Putamen (tissue), 1 donor: ENCODE measurements around the gene MATN3.

Source experiments
- DNase-seq: peaks from one replicate; pipeline ENCODE4 v3.0.0-alpha.2; 2016; ENCODE audit warnings: low spot score

Gene MATN3

DNA sequence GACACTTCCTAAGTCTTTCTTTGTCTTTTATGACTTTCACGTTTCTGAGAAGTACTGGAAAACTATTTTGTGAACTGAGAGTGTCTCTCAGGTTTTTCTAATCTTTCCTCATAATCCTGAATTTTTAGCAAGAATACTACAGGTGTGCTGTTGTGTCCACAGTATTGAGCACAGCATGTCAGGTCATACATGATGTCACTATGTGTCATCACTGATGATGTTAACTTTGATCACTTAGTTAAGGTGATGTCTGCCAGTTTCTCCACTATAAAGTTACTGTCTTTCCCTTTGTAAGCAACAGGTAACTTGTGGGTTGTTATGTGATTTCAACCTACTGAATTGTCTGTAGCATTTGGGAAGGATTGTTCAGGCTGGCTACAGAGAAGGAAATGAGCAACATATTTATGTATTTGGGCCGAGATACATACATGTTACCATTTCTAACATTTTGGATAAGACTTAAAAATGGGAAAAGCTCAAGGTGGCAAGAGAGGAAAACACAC is 11.1 kb downstream of the MATN3 start:
- no peak for DNase-seq

DNA sequence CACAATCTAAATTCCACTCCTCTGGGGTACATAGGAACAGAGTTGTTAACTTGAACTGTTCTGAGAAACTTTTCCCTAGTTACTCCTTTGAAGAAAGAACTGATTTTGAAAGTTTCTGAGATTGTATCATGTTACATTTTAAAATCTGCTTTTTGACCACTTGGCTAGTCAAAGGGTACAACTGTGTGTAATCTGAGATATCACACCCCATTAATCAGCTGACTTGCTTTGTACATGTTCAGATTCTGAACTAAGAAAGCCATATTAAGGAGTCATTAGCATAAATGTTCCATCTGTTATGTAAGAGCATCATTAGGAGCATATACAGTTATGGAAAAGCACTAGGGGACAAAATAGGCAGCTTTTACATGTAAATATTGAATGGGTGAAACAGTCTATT is 18.7 kb downstream of the MATN3 start:
- DNase-seq: no peak

DNA sequence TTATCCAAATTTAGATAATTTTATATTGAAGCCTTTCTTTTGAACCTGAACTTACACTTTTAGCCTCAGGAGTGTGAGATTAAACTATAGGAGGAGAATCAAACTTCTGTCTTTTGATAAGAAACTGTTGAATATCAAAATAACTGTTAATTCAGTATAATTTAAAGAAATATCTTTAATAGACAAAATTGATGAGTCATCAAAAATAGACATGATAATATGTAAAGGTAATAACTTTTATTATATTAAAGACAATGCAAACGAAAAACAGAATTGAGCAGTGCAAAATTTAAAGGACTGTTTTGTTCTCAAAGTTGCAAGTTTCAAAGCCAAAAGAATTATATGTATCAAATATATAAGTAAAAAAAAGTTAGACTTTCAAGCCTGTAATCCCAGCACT is 20.6 kb downstream of the MATN3 start:
- DNase-seq: no peak

DNA sequence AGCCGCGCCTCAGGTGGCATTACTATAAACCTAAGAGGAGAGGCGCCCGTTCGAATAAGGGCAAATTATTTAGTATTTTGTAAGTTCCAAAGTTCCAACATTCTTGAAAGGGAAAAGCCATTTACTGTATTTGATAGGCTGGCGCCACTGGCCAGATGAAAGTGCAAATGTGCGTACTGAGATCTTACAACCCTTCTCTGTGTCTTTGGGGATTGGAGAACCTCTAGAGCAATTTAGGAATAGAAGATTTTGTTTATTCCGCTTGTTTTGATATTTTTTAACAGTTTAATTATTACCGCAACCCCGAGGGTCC is 22.1 kb downstream of the MATN3 start:
- DNase-seq: no peak

DNA sequence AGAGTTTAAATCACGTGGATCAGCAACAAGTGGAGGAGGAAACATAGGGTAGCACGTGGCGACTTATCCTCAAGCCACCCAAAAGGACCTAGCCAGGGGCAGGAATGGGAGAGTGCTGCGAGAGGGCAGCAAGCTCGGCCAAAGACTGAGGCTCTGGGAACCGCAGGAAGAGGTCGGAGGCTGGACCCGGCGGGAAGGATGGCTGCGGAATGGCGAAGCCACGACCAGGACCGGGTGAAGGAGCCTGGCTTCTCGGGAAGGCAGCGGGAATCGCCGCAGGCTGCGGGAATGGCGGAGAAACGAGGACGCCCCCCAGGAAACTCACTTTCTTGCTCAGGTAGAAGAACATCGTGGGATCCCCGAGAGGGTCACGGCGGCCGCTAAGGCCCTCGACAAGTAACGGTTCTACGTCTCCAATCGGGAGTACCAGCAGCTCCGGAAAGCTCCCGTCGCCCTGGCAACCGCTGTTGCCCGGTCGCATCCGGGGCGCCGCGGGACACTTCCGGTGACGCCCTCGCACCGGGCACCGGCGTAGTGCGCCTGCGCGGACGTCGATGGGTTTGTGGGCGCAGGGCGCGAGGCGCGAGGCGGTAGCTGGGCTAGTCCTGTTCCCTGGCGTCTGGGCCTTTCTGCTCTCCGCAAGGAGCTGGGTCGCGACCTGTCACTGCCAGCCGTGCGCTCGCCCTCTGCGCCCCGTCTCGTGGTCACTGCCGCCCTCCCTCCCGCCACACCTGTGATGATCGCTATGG is 22.6 kb downstream of the MATN3 start, which contains the start of gene WDR35:
Gene WDR35, minus strand, starts transcription at position 439 of the 749 bp plus-strand sequence. Its CDS starts 90 bp downstream, at position 349.
- peak; percentile 88 for DNase-seq

DNA sequence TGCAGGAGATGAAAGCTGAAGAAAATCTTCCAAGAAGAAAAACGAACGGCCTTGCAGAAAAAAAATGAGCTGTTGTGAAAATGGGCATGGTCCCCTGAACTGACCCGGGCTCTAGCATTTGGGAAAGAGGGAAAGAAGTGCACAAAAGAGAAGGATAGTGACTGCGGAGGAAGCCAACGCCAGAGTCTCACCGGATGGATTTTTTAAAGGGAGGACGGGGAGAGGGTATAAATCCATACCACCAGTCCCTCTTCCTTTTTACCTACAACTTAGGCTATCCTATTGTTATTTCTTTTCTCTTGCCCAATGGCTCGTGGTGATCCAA is 23.2 kb downstream of the MATN3 start:
- DNase-seq: no peak

DNA sequence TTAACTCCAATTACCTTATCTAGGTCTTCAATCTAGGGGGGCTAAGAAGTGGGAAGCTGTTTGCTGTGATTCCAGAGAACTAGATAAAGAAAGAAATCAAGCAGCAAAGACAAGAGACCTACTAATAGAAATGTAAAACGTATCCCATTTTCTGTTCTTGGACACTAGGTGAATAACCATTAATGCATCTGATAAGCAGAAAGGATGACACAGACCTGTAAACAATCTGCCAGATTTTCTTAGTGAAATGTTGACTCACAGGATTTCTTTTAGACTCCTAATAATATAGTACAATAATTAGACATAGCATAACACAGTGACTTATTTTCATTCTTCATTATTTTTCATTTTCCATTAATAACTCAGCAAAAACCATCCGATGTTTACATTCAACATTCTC is 23.9 kb downstream of the MATN3 start:
- no peak for DNase-seq

DNA sequence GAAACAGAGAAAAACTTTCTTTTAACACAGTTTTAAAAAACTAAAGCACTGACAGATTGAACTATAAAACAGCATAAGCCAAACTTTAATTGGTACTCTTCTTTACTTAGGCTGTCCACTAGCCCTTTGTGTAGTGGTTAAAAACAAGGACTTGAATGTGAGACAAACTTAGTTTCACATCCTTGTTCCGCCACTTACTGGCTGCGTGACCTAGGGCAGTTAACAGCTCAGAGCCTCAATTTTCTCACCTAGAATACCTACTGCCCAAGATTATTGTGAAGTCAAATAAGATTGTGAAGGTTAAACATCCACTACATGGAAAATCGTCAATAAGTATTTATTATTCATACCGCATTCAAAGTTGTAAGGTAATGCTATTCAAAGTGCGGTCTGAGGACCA is 24.5 kb downstream of the MATN3 start:
- no peak for DNase-seq

DNA sequence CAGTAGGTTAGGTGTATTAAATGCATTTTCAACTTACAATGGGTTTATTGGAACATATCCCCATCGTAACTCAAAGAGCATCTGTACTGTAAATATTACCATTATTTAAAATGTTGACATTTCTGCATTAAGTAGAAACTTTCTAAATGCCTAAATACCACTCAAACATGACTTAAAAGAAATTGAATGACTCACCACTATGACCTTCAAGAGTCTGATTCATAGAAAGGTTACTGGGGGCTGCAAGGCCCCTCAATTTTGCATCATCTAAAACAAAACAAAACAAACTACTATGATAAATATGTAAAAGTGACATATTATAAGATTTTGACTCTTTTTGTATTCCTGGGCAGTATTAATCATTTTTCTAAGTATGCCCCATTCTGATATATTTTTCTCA is 30.2 kb downstream of the MATN3 start:
- no peak for DNase-seq

DNA sequence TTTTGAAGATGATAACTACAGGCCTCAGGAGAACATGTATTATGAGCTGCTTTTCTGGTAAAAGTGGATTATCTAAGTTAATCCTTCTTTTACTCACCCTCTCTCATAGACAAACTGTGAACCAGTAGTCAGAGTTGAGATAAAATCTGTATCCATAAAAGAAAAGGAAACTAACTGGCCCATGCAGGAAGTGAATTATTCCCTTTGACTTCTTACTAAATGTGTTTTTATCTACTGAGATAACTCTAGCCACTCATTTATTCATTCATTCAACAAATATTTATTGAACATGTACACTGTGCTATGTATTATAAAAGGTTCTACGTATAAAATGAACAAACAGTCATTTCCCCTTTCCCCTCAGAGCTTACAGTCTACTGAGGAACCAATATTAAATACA is 32.5 kb downstream of the MATN3 start:
- DNase-seq: no peak

DNA sequence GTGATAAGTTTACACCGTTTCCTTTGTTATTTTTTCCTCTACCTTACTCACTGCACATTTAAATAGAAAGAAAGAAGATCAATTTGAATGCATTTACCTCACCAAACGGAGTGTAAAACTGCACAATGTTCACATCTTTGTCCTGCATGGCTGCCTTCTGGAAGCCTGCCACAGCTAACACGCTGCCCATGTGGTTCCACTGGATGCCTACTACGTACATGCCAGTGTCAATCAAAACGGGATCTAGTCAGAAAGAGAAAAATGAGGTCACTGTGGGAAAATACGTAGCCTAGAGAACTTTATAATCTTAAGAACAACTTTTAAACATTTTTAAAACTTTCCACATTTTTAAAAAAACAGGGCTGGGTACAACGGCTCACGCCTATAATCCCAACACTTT is 39.0 kb downstream of the MATN3 start:
- DNase-seq: no peak

DNA sequence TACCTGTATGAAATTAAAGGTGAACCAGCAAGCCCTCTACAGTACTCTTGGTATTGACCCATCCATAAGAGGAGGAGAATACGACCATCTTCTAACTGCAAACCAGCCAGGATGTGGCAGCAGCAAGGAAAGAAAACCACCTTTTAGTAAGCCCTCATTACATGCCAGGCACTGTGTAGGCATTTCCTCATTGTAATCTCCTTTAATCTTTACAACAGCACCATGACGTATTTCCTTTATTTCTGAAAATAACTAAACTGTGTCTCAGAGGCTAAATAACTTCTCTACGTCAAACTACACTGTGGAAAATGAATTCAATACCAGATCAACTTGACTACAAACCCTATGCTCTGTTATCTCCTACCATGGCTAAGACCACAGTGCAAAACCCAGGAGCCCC is 40.8 kb downstream of the MATN3 start:
- no peak for DNase-seq

DNA sequence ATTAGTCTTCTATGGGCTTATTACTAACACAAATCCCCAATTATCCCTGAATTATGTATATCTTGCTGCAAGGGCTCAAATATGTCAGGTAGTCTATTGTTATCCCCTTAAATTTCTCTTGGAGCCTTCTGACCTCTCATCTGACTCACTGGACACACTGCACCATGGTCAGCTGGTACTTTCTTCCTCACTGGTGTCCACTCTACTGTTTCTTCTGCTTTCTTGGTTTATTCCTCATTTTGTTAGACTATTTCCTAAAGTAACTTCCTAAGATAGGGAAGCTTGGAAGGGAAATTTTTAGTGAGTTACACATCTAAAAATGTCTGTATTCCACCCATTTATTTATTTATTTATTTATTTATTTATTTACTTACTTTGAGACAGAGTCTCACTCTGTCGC is 49.1 kb downstream of the MATN3 start:
- DNase-seq: no peak

DNA sequence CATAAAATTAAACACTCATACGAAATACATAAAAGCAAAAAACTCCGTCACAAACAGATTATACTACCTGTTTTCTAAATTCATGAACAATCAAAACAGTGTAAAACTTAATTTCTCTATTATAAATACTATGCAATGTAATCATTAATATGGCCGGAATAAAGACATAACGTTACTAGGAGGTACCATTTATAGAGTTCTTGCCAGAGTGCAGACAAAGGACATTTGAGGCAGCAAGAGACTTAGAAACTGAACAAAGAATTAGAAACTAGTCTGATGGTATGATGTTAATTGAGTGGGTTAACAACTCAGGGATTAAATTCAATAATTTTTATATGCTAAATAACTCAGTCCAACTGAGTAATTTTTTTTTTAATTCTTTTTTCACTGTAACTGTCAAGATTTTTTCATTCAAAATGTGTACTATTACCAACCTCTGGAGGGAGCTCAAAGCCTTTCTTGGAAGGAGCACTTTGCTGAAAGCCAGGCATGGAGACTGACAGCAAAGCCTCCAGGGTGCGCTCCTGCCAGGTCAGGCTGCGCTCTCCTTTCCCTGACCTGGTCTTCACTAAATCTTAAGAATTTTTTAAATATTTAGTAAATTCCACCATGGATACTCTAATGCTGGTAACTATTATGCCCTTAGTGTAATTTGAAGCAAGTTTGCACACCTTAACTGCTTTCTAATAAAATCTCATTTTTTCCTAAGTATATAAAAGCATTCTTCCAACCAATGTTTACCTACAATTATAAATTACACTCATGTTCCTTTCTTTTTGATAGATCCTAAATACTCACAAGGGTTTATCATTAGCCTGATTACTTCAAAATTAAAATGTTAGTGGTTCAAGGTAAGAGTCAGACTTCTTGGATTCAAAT is 56.7 kb downstream of the MATN3 start:
- DNase-seq: peak; percentile 58

DNA sequence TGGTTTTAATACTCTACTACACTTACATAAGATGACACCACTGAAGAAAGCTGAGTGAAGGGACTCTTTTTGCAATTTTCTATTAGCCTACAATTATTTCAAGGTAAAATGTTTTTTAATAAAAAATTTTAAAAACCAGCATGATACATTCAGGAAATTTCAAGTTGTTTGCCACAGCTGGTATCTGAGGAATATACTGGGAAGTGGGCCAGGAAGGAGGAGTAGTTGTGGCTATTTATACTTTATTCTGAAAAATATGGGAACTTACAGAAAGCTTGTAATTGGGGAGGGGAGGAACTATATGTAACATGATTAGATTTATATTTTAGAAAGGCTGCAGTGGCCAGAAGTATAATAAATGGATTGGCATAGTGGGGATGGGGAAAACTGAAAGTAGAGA is 63.4 kb downstream of the MATN3 start:
- DNase-seq: no peak

DNA sequence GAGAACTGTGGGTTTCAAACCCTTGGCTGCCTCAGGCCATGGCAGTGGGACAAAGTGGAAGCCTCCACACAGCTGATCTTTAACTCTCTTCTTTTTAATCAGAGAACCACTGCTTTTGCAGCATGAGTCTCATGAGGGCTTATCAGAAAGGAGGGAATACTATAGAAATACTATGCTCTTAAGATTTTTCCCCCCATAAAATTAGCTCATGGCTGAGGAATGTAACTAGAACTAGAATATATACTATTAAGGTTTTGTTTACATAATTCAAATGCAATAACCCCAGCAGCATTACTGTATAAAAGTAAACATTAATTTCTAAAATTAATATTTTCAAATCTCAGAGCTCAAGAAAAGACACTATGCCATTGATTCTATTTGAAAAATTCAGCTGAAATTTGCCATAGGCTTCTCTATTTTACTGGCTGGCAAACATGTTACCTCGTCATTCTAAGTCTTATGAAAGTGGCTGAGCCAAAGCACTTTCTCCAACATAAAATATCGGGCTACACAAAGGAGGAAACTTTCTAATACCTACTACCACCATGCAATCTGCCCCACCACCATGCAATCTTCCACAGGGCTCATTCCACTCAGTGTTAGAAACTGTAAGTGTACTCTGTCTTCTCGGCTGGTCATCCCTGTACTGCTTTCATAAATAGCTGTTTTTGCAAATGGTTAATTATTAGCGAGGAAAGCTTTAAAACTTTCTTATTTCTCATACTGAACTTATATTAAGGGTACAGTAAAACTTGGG is 65.1 kb downstream of the MATN3 start:
- no peak for DNase-seq

DNA sequence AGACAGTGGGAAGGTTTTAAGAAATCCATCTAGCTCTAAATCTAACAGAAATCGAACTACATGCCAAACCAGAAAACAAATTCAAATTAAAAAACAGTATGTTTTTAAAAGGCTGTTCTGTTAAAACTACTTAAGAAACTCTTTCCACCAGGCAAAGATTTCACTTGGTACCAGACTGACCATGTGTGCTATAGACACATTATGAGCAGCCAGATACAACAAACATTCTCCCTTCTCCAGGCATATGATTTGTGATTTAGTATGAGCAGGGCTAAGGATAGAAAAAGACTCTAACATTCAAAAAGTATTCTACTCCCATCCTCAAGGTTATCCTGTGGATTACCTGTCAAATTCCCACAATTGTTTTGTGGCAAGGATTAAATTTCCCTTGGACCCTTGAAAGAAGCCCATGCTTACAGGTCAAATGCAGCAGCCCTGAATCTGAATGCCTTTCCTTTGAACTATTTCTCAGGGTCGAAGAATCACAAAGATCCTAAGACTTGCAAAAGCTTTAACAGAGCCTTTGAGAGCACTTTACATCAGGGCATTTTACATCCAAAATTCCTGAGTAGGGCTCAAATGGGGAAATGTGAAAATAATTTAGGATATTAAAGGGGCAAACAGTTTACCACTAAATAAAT is 68.1 kb downstream of the MATN3 start:
- no peak for DNase-seq

DNA sequence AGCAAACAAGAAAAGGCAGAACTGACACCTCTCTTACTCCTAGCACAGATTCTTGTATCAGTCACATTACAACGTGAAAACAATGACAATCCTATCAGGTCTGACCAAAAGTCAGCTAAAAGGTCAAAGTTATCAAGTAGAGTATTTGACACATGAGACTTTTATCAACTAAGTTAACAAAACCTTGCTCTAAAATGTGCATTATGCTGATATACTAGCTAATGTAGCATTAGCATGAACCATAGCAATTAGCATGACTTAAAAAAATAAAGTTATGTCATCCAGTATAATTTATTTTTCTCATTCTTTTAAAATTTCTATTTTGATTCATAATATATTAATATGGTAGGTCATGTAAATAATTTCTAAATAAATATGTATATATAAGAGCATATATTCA is 69.3 kb downstream of the MATN3 start:
- DNase-seq: no peak

DNA sequence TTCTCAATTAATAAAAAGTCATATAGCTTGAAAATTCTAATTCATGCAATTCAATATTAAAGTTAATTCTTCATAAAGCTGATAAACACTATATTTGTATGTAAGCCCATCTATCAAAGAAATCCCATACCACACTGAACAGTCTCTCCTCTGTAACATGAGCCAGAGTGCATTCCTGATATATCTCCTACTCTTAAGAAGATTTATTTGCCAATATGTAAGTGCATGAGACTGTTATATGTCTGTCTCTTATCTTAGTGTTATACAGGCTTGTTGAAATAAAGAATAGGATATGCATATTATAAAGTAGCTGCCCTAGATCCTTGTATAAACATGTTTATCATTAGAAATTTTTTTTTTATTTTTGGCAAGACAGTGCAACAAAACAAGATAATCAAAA is 70.3 kb downstream of the MATN3 start:
- no peak for DNase-seq
